ENCODE results near the gene EGFL8. TPM values are rescaled to one million over a fixed set of nuclear protein-coding genes. Genes with fewer than 3 reads are reported as not detected.

EGFL8 gene
- total RNA-seq, 1 donor from 2014 or later, result 0.26 TPM

- Histone ChIP-seq H3K36me3 (ENCODE audit: control insufficient read depth, insufficient read depth, low read length) (no peaks in the 10 kb centered on the region), H3K27me3 (ENCODE audit: control insufficient read depth, insufficient read depth, low read length) (no peaks in the 10 kb centered on the region), H3K4me3 (ENCODE audit: low read depth, low read length) (no peak overlapping the region)
- TF ChIP-seq CTCF (IDR thresholded peaks at IDR 0.05; ENCODE audit: insufficient read depth, low read length, severe bottlenecking), result no peak
- FAIRE-seq, result no peak
- DNase-seq (ENCODE audit: low read depth), result no peak
These were observed 17.7 kb upstream of the EGFL8 start for GRCh38 chr6:32146687-32147086.

- Histone ChIP-seq H3K4me3 (ENCODE audit: low read depth, low read length) (peak overlapping the region; percentile 59), H3K27me3 (ENCODE audit: control insufficient read depth, insufficient read depth, low read length) (no peaks in the 10 kb centered on the region), H3K36me3 (ENCODE audit: control insufficient read depth, insufficient read depth, low read length) (no peaks in the 10 kb centered on the region)
- no peak for TF ChIP-seq CTCF (IDR thresholded peaks at IDR 0.05; ENCODE audit: insufficient read depth, low read length, severe bottlenecking)
- FAIRE-seq (peak; percentile 84), DNase-seq (ENCODE audit: low read depth) (no peak)
These were observed 16.8 kb upstream of the EGFL8 start for GRCh38 chr6:32147401-32148132.

GRCh38 chr6:32148289-32149091 lies 15.9 kb upstream of the EGFL8 start:
- Histone ChIP-seq H3K36me3 (ENCODE audit: control insufficient read depth, insufficient read depth, low read length) (no peaks in the 10 kb centered on the region), H3K27me3 (ENCODE audit: control insufficient read depth, insufficient read depth, low read length) (no peaks in the 10 kb centered on the region), H3K4me3 (ENCODE audit: low read depth, low read length) (peak overlapping the region; percentile 59)
- DNase-seq (ENCODE audit: low read depth) (peak; percentile 77), FAIRE-seq (no peak)
- peak; percentile 63 for TF ChIP-seq CTCF (IDR thresholded peaks at IDR 0.05; ENCODE audit: insufficient read depth, low read length, severe bottlenecking)

- DNase-seq (ENCODE audit: low read depth) (no peak), FAIRE-seq (no peak)
- no peak for TF ChIP-seq CTCF (IDR thresholded peaks at IDR 0.05; ENCODE audit: insufficient read depth, low read length, severe bottlenecking)
- peak overlapping the region; percentile 59 for H3K4me3 ChIP-seq (ENCODE audit: low read depth, low read length)
- H3K27me3 ChIP-seq (ENCODE audit: control insufficient read depth, insufficient read depth, low read length), result no peaks in the 10 kb centered on the region
- H3K36me3 ChIP-seq (ENCODE audit: control insufficient read depth, insufficient read depth, low read length), result no peaks in the 10 kb centered on the region
These were observed 15.2 kb upstream of the EGFL8 start for GRCh38 chr6:32149092-32149755.

GRCh38 chr6:32149932-32150870 lies 14.2 kb upstream of the EGFL8 start:
- DNase-seq (ENCODE audit: low read depth) (no peak), FAIRE-seq (no peak)
- no peak overlapping the region for H3K4me3 ChIP-seq (ENCODE audit: low read depth, low read length)
- TF ChIP-seq CTCF (IDR thresholded peaks at IDR 0.05; ENCODE audit: insufficient read depth, low read length, severe bottlenecking), result no peak
- H3K36me3 ChIP-seq (ENCODE audit: control insufficient read depth, insufficient read depth, low read length), result no peaks in the 10 kb centered on the region
- H3K27me3 ChIP-seq (ENCODE audit: control insufficient read depth, insufficient read depth, low read length), result no peaks in the 10 kb centered on the region

Measured in bronchial epithelial cell (primary cell).